GM19463 (cell line): ENCODE results near the gene CCDC63.

ENCODE experiments used
- ATAC-seq: cut with Tn5 transposase; IDR thresholded peaks from one replicate; pipeline ENCODE4 v1.9.1; 2021; ENCODE audit warnings: mild to moderate bottlenecking, moderate library complexity; ENCODE audit not compliant: unreplicated experiment

Gene CCDC63

DNA sequence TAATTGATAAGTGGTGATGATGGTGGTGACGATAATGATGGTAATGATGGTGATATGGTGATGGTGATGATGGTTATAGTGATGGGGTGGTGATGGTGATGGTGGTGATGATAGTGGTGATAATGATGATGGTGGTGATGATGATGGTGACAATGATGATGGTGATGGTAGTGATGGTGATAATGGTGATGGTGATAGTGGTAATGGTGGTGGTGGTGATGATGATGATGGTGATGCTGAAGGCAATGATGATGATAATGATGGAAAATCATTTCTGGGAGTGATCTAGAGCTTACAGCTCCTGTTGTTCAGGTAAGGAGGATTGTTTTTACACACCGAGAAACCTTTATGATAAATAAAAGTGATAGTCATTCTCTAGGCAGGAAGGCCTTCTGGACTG lies 33.9 kb downstream of the CCDC63 start:
- no peak for ATAC-seq

DNA sequence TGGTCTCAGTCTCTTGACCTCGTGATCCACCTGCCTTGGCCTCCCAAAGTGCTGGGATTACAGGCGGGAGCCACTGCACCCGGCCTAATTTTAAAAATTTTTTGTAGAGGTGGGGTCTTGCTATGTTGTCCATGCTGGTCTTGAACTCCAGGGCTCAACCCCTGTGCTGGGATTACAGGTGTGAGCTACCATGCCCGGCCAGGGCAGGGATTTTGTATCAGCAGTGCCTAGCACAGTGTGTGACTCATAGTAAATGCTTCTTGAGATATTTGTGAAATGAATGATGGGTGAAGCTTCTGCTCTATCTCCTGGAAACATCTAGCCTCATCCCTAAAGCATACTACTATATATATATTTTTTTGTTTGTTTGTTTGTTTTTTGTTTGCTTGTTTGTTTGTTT lies 36.5 kb downstream of the CCDC63 start:
- no peak for ATAC-seq

DNA sequence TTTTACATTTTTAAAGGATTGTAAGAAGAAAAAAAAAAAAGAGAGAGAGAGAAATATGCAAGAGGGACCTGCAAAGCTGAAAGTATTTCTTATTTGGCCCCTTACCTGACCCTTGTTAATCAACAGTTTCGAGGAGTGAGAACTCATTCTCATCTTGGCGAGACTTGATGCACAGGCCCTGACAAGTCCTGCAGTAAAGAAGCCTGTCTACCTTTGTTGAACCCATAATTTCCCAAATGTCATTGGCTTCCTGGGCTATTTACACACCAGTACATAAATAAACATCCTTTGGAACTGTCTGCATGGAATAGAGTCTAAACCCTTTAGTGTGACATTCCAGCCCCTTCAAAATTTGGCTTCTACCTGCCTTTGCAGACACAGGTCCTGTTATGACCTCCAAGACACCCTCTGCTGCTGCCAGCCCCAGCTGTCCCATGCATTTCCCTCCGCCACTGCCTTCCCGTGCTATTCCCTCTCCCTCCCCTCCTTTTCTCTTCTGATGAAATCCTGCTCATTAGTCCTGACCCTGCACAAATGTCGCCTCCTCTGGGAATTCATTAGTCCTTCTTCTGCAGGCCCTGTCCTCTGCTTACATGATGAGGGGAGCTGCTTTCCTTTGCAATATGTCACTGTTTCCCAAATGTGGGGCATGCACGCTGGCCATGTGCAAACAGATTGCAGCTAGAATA lies 38.5 kb downstream of the CCDC63 start:
- no peak for ATAC-seq

DNA sequence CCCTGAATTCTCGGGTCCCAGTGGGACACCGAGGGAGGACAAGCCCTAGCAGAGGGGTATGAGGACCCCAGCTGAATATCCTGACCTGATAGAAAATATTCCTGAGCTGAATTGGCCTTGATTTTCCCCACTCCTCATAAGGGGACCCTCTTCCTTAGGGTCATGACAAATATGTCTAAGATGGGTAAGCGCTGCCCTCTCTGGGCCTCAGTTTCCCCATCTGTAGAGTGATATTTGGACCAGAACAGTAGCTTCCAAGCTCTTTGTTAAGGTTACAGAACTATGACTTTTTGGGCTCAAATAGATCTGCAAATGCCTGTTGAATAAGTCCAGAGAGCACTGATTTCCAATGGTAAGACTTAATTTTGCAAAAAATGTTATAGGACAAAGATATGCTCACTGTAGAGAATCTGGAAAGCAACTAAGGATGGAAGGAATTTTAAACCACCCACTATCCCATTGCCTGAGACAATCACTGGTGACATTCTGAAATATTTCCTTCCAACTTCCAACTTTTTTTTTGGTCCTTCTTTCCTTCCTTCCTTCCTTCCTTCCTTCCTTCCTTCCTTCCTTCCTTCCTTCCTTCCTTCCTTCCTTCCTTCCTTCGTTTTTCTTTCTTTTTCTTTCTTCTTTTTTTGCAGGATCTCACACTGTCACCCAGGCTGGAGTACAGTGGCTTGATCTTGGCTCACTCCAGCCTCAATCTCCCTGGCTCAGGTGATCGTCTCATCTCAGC lies 41.6 kb downstream of the CCDC63 start:
- no peak for ATAC-seq

DNA sequence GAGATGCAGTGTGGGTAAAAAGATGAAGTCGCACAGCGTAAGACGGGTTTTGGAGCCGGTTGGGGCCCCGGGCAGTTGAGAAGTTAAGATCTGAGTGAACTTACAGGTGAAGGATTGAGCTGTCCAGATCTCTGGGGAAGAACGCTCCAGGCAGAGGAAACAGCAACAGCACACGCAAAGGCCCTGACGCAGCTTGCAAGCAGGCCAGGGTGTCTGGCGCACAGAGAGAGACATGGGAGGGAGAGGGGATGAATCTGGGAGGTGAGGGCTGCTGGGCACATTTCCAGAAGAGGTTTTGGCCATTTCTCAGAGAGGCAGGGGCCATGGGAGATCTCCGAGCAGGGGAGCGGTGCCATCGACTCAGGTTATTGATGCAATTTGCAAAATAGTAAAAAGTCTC lies 42.6 kb downstream of the CCDC63 start:
- no peak for ATAC-seq

DNA sequence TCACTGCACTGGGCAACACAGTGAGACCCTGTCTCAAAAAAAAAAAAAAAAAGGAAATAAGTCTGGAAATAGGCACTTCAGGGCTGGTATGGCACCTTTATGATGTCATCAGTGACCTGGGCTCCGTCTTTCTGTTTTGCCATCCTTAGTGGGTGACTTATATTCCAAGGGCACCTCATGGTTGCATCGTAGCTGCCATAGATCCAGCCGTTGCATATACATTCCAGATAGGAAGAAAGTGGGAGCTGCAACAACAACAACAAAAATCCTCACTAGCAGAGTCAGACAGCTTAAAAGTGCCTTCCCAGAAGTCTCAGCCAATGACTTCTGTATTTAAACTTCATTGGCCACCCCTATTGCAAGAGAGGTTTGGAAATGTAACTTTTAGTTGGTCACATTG lies 47.2 kb downstream of the CCDC63 start:
- ATAC-seq, result no peak

DNA sequence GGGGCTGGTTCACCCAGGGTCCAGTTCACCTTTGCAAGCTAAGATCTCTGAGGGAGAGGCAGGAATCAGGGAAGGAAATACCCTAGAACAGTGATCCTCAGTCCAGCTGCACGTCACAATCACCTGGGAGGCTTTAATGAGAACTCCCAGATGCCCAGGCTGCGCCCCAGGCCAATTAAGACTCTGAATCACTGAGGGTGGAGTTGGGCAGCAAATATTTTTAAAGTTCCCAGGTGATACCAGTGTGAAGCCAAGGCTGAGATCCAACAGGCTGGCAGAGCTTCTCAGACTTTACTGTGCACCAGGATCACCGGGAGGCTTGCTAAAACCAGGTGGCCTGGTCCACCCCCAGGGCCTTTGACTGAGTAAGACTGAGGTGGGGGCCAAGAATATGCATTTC lies 49.8 kb downstream of the CCDC63 start:
- no peak for ATAC-seq

DNA sequence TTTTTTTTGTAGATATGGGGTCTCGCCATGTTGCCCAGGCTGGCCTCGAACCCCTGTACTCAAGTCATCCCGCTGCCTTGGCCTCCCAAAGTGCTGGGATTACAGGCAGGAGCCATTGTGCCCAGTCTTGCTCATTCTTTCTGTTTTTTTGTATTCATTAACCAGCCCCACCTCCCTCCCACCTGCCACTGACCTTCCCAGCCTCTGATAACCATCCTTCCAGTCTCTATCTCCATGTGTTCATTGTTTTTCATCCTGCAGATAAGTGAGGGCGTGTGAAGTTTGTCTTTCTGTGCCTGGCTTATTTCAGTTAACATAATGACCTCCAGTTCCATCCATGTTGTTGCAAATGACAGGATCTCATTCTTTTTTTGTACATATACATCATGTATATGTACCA lies 54.6 kb downstream of the CCDC63 start:
- ATAC-seq, result no peak

DNA sequence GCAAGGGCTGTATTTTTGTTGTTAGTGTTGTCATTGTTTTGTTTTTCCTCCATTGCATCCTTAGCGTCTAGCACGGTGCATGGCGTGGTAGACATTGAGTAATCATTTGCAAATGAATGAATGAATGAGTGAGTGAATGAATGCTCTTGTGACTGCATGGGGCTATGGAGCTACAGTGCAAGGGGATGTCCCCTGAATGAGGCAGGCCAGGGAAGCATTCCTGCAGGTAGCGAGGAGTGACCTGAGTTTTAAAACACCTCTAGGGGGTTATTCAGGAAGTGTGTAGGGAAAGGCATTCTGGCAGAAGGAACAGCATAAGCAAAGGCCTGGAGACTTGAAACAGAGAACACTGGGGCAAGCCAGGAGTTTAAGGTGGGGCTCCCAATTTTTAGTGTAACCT lies 56.7 kb downstream of the CCDC63 start:
- ATAC-seq, result no peak

DNA sequence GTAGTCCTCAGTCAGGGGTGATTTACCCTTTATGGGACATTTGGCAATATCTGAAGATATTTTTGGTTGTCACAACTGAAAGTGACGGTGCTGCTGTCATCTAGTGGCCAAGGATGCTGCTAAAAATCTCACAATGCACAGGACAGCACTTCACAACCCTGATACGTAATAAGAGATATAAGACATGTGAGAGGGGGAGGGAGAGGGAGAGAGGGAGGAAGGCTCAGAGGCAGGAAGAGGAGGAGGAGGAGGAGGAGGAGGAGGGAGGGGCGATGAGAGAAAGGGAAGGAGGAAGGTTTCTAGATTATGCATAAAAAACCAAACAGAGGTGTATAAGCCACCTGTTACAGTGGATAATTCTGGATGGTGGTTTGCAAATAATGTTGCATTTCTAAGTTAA lies 59.3 kb downstream of the CCDC63 start:
- no peak for ATAC-seq

DNA sequence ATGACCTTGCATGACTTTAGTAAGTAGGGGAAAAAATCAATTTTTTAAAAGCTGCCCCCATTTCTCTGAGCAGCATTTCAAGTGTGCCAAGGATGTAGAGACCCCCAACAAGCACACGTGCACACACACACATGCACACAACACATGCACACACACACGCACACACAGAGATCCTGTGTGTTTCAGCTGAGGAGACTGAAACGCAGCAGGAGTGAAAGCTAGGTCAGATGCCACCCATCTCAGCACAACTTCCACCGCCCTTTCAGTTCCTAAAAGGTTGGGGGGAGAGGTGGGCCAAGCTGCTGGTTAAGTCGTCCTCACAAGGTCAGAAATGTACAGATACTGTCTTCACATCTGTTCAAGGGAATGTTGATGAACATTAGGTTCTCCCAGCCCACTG lies 59.7 kb downstream of the CCDC63 start:
- ATAC-seq, result peak; percentile 57

DNA sequence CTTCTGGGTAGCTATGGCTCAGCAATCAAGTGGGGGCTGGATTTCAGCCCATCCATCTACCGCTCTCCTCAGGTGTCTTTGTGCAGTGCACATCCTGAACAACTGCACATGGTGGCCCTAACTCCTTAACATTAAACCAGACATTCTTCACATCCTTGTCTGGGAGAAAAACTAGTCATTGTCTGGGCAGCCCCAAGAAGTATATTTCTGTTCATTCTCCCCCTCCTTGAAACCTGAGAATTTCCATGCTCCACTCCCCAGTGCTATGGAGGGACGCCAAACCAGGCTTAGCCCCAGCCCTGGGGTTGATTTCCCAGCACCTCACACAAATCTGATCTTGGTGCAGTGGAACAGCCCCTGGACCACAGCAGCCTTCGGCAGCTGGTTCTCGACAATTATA lies 60.2 kb downstream of the CCDC63 start:
- no peak for ATAC-seq

DNA sequence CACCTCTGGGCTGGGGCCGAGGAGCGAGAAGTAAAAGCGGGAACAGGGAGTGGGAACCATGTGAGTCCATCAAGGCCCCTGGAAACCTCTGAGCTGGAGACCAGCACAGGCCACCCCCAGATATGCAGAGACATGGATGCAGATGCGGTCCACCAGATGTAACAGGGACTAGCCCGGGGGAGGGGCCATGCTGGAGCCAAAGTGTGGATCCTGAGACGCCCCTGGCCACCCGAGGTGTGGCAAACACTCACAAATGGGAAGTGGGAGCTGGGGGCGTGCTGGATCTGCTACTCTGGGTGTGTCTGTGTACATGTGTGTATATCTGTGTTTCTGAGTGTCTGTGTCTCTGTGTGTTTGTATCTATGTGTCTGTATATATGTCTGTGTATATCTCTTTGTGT lies 60.8 kb downstream of the CCDC63 start:
- no peak for ATAC-seq

DNA sequence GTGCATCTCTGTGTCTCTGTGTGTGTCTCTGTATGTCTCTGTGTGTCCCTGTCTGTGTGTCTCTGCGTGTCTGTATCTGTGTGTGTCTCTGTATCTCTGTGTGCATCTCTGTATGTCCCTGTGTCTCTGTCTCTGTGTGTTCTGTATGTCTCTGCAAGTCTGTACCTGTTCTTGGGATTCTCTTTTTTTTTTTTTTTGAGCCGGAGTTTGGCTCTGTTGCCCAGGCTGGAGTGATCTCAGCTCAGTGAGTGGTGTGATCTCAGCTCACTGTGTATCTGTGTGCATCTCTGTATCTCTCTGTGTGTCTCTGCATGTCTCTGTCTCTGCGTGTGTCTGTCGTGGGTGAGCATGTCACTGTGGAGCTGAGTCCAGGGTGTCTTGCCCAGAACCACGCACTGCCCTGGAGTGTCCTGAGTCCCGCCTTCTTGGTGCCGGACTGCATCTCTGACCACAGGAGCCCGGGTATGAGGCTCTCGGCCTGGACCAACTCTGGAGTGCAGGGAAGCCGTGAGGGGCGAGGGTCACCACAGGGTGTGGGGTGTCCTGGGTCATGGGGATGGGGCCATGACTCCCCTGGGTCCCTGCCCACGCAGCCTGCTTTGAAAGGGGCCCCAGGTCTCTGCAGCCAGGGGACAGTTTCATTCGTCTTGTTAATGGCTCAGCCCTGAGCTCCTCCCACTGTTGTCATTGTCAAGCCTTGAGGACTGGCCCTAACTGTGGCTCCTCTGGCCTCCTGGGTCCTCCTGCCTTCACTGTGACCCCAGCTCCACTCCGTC lies 61.8 kb downstream of the CCDC63 start:
- no peak for ATAC-seq

DNA sequence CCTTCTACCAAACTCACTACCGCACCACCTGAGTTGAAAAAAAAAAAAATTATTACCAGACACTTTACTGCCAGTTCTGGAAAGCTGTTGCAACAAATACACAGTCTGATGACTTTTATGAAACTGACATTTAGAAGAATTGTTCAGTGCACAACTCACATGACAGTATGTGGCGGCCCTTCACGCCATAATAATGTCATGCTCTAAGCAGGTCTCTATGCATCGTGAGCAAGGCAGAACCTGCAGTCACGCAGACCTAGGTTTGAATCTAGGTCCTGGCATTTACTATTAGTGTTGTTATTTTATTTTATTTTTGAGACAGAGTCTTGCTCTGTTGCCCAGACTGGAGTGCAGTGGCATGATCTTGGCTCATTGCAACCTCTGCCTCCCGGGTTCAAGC lies 65.5 kb downstream of the CCDC63 start:
- no peak for ATAC-seq

DNA sequence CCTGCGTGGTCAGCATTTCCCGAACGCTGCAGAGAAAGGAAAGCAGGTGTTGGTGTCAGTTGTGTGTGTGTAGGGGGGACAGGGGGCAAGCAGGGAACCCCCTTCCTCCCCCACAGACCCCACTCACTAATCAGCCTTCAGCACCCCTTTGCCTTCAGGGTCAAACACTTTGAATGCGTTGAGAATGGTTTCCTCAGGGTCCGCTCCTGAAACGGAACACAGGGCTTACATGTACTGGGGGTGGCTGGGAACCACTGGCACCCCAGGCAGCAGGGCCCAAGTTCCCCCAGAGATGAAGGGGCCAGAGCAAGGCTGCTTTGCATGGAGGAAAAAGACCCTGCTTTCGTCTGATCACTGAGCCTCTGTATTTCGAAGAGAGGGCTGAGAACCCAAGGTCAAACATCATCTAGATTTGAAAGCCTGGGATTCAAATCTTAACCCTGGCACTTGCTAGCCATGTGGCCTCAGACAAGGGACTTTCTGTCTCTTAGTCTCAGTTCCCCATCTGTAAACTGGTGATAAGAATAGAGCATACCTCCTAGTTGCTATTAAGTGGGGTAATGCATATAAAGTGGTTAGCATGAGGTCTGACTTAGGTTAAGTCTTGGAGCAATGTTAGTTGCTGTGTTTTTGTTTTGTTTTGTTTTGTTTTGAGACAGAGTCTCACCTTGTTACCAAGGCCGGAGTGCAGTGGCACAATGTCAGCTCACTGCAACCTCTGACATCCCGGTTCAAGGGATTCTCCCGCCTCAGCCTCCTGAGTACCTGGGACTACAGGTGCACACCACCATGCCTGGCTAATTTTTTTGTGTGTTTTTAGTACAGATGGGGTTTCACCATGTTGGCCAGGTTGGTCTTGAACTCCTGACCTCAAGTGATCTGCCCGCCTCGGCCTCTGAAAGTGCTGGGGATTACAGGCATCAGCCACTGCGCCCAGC lies 66.6 kb downstream of the CCDC63 start:
- ATAC-seq, result peak; percentile 98

DNA sequence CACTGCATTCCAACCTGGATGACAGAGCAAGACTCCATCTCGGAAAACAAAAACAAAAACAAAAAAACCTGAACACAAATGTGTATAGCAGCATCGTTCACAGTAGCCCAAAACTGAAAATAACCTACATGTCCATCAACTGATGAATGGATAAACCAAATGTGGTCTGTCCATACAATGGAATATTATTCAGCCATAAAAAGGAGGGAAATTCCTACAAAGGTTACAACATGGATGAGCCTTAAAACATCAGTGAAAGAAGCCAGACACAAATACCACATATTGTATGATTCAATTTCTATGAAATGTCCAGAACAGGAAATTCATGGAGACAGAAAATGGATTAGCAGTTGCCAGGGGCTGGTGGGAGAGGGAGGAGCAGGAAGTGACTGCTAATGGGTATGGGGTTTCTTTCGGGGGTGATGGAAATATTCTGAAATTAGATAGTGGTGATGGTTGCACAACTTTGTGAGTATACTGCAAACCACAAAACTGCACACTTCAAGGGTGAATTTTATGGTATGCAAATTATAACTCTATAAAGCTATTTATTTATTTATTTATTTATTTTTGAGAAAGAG lies 69.6 kb downstream of the CCDC63 start:
- ATAC-seq, result no peak

DNA sequence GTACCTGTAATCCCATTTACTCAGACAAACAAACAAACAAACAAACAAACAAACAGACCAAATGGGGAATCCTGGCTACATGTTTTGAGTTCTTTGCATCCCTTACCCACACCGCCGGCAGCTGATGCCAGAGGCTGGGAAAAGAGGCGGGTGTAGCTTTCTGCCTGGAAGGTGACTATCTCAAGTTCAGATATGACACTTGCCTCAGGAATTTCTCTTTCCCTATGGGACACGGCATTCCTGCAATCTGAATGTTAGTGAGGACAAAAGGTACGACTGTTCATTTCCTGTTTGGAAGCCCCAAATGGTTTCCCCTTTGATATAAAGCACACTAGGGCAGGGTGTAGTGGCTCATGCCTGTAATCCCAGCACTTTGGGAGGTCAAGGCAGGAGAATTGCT lies 70.7 kb downstream of the CCDC63 start:
- no peak for ATAC-seq

DNA sequence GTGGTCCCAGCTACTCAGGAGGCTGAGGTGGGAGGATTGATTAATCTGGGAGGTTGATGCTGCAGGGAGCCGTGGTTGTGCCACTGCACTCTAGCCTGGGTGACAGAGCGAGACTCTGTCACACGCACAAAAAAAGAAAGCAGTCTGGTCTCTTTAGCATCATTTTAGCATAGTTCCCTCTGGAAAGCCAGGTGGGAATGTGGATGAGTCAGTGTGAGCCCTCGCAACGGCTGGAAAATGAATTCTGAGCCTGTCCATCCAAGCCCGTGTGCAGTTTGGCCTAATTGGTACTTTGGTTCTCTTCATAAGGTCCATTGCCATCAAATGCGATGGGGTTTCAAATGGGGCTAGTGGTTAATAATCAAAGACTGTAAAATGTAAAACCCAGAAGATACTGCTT lies 71.2 kb downstream of the CCDC63 start:
- ATAC-seq, result no peak

DNA sequence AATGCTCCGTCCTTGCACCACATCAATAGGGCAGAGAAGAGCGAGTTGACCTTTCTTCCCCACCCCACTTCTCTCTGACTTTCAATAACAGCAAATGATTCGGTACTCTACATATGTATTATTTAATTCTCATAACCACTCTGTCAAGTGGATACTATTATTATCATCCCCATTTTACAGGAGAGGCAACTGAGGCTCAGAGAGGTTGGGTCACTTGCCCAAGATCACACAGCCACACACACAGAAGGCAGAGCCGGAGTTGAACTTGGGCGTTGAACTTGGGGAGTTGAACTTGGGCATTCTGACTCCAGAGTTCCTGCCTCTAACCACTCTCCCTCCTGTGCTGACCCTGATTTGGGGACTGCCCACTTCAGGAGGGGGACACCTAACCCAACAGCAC lies 72.9 kb downstream of the CCDC63 start:
- no peak for ATAC-seq
